ENCODE measurements around the gene AGBL5. TPM values are rescaled to one million over a fixed set of nuclear protein-coding genes. Genes with fewer than 3 reads are reported as not detected.

Gene AGBL5
- total RNA-seq, 1 donor from 2014 or later, result 13.8 TPM

DNA sequence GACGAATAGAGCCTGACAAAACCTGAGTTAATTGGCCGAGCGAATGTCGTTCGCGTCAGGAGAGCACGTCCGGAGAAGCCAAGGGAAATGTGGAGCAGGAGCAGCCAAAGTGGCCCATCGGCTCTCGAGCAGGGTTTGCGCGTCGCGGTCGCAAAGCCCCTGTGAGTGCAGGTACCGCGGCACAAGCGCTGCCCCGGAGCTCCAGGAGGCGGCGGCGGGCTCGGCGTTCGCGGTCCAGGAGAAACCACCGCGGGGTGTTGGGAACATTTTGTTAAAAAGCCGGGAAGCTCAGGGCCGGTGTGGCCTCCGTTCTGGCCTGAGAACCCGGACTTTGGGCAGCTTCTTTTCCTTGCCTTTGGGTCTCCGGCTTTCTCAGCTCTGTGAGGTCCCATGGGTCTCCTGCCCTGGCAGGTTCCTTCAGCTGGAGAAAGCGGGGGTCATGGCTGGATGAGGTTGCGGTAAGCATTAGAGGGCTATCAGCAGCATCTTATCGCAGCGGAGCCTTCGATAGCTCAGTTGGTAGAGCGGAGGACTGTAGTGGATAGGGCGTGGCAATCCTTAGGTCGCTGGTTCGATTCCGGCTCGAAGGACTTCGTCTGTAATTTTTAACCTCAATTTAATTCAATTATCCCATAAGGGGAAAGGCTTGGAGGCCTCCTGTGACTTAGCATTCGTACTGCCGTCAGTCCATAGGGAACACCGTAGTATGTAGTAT, 1.0 kb upstream of the AGBL5 start:
- Mint-ChIP-seq H3K27ac (peak overlapping the region; percentile 99), H3K4me3 (peak overlapping the region; percentile 96), H3K9me3 (no peaks in the 10 kb centered on the region), H3K4me1 (ENCODE audit: low read depth) (peaks cover 36% of the 10 kb centered on the region), H3K36me3 (ENCODE audit: low read depth) (peaks cover 22% of the 10 kb centered on the region), H3K27me3 (ENCODE audit: insufficient read depth) (peaks cover 7% of the 10 kb centered on the region)
- DNase-seq (ENCODE audit: low spot score), result peak; percentile 88
- intact Hi-C loops (cut with micrococcal nuclease), result loop anchor here (1.0 to 5.0 kb wide), 6 partner anchors 18 to 307 kb away; partner anchors contain the start of genes GTF3C2, MAPRE3, PREB and TMEM214

DNA sequence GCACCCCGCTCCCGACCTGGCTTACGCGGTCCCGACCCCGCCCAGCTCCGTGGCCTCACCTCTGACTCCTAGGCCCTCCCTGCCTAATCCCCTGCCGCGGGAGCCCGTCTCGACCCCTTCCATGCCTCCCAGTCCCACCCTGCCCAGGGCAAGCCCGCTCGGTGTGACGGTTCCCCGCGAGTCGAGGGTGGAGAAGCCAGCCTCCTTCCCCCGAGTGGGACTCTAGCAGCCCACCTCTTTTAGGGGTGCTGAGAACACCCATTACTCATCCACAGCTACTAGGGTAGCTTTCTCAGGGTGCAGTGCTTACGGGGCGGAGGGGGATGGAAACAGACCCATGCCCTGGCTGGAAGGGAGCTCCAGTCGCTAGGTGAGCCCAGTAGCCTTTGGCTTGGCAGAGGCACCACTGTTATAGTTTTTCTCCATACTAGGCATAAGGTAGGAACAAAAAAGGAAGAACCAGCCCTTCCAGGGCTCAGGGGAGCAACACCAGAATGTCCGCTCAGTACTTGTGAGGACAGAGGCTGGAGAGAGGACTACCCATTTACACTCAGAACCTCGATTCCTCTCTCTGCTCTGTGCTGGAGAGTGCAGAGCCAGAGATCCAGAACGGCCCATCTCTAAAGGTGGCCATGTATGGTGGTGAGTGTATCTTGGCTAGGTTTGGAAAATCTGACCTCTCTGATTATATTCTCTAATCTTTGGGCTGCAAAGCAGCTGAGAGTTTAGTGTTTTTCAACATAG, 606 bp downstream of the AGBL5 start:
- peaks cover 30% of the 10 kb centered on the region for H3K36me3 Mint-ChIP-seq (ENCODE audit: low read depth)
- intact Hi-C loops (cut with micrococcal nuclease), result loop anchor here (1.0 to 5.0 kb wide), 10 partner anchors 19 to 707 kb away; partner anchors contain the start of genes CAD, EIF2B4, GTF3C2 and KHK
- peak overlapping the region; percentile 91 for H3K4me3 Mint-ChIP-seq
- peak overlapping the region; percentile 79 for H3K27ac Mint-ChIP-seq
- H3K27me3 Mint-ChIP-seq (ENCODE audit: insufficient read depth), result peaks cover 7% of the 10 kb centered on the region
- DNase-seq (ENCODE audit: low spot score), result no peak
- H3K4me1 Mint-ChIP-seq (ENCODE audit: low read depth), result peaks cover 36% of the 10 kb centered on the region
- no peaks in the 10 kb centered on the region for H3K9me3 Mint-ChIP-seq

DNA sequence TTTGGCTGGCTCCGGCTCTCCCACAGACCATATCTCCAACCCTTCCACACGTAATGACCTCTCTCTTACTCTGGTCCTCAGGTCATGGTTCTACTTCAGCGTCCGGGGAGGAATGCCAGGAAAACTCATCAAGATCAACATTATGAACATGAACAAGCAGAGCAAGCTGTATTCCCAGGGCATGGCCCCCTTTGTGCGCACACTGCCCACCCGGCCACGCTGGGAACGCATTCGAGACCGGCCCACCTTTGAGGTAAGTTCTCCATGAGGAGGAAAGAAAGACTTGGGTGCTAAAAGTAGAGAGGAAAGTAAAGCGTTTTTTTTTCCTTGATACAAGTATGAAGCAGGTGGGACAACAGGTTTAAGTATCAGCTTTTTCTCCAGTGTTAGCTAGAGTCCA, 1.9 kb downstream of the AGBL5 start:
- H3K27ac Mint-ChIP-seq, result no peak overlapping the region
- H3K36me3 Mint-ChIP-seq (ENCODE audit: low read depth), result peaks cover 30% of the 10 kb centered on the region
- no peak for DNase-seq (ENCODE audit: low spot score)
- intact Hi-C loops (cut with micrococcal nuclease), result loop anchor here (5.0 kb wide), 2 partner anchors 79 to 304 kb away; partner anchors contain the start of genes GTF3C2 and PREB
- peak overlapping the region; percentile 91 for H3K4me3 Mint-ChIP-seq
- no peaks in the 10 kb centered on the region for H3K9me3 Mint-ChIP-seq
- peaks cover 7% of the 10 kb centered on the region for H3K27me3 Mint-ChIP-seq (ENCODE audit: insufficient read depth)
- H3K4me1 Mint-ChIP-seq (ENCODE audit: low read depth), result peaks cover 31% of the 10 kb centered on the region

DNA sequence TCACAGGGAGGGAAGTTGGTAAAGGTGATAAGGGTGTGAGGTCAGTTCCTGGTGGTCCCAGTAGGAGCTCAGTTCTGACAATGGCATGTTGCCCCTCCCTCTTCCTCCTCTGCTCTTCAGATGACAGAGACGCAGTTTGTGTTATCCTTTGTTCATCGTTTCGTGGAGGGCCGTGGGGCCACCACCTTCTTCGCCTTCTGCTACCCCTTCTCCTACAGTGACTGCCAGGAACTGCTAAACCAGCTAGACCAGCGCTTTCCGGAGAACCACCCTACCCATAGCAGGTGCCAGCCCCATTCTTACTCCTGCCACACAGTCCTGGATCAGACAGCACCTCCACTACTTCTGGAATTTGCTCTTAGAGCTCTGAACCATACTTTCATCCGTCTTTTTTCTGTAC, 2.3 kb downstream of the AGBL5 start:
- no peak for DNase-seq (ENCODE audit: low spot score)
- no peak overlapping the region for H3K27ac Mint-ChIP-seq
- H3K4me1 Mint-ChIP-seq (ENCODE audit: low read depth), result peaks cover 31% of the 10 kb centered on the region
- H3K27me3 Mint-ChIP-seq (ENCODE audit: insufficient read depth), result peaks cover 7% of the 10 kb centered on the region
- H3K36me3 Mint-ChIP-seq (ENCODE audit: low read depth), result peaks cover 29% of the 10 kb centered on the region
- no peaks in the 10 kb centered on the region for H3K9me3 Mint-ChIP-seq
- intact Hi-C loops (cut with micrococcal nuclease), result loop anchor here (5.0 kb wide), 2 partner anchors 79 to 304 kb away; partner anchors contain the start of genes GTF3C2 and PREB
- peak overlapping the region; percentile 1 for H3K4me3 Mint-ChIP-seq

DNA sequence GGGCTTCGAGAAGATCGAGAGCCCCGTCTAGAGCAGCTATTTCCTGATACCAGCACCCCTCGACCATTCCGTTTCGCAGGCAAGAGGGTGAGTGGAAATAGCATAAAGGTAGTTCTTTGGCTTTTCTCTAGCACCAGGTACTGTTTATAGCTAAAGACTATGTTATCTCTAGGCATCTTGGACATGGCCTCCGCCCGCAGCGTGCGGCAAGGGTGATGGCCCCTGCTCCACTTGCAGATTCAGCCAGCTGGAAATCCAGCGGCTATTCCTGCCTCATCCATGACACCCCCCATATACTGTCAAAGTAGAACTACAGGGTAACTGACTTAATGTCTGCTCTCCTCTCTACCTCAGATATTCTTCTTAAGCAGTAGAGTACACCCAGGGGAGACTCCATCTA, 3.3 kb downstream of the AGBL5 start:
- intact Hi-C loops (cut with micrococcal nuclease), result loop anchor here (5.0 kb wide), 2 partner anchors 78 to 303 kb away; partner anchors contain the start of genes GTF3C2 and PREB

DNA sequence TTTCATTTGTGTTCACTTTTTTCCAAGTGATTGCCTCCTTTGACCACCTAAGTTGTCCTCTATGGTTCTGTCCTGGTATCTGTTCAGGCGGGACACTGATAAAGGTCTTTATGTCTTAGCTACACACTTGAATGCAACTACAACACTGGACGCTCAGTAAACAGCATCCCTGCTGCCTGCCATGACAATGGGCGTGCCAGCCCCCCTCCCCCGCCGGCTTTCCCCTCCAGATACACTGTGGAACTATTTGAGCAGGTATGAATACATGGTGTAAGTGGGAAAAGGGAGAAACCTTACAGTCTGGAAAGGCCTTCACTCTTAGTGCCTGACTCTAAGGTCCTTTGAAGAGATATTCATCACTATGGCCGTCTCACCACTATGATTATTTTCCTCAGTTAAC, 5.7 kb downstream of the AGBL5 start:
- Mint-ChIP-seq H3K4me3 (no peak overlapping the region), H3K4me1 (ENCODE audit: low read depth) (peaks cover 11% of the 10 kb centered on the region), H3K27me3 (ENCODE audit: insufficient read depth) (no peaks in the 10 kb centered on the region), H3K9me3 (no peaks in the 10 kb centered on the region), H3K36me3 (ENCODE audit: low read depth) (peaks cover 36% of the 10 kb centered on the region), H3K27ac (no peak overlapping the region)
- DNase-seq (ENCODE audit: low spot score), result no peak
- intact Hi-C loops (cut with micrococcal nuclease), result no loop called here

More for the DNA sequence above, 3.3 kb downstream of the AGBL5 start:
- no peak for DNase-seq (ENCODE audit: low spot score)
- H3K27ac Mint-ChIP-seq, result no peak overlapping the region
- H3K4me1 Mint-ChIP-seq (ENCODE audit: low read depth), result peaks cover 25% of the 10 kb centered on the region
- H3K4me3 Mint-ChIP-seq, result no peak overlapping the region
- H3K36me3 Mint-ChIP-seq (ENCODE audit: low read depth), result peaks cover 34% of the 10 kb centered on the region
- peaks cover 7% of the 10 kb centered on the region for H3K27me3 Mint-ChIP-seq (ENCODE audit: insufficient read depth)
- H3K9me3 Mint-ChIP-seq, result no peaks in the 10 kb centered on the region

DNA sequence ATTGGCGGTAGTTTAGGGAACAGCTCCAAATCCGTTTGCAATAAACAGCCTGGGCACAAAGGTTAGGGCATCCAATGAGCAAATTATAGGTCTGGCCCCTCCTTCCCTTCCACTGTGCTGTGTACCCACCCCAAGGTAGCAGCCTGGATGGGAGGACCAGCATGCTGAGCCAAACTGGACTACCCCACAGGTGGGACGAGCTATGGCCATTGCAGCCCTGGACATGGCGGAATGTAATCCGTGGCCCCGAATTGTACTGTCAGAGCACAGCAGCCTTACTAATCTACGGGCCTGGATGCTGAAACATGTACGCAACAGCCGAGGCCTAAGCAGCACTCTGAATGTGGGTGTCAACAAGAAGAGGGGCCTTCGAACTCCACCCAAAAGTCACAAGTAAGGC, 6.7 kb downstream of the AGBL5 start:
- peaks cover under 1% of the 10 kb centered on the region for H3K4me1 Mint-ChIP-seq (ENCODE audit: low read depth)
- peaks cover 43% of the 10 kb centered on the region for H3K36me3 Mint-ChIP-seq (ENCODE audit: low read depth)
- no peaks in the 10 kb centered on the region for H3K27me3 Mint-ChIP-seq (ENCODE audit: insufficient read depth)
- no peak overlapping the region for H3K27ac Mint-ChIP-seq
- intact Hi-C loops (cut with micrococcal nuclease), result no loop called here
- DNase-seq (ENCODE audit: low spot score), result no peak
- H3K9me3 Mint-ChIP-seq, result no peaks in the 10 kb centered on the region
- no peak overlapping the region for H3K4me3 Mint-ChIP-seq

DNA sequence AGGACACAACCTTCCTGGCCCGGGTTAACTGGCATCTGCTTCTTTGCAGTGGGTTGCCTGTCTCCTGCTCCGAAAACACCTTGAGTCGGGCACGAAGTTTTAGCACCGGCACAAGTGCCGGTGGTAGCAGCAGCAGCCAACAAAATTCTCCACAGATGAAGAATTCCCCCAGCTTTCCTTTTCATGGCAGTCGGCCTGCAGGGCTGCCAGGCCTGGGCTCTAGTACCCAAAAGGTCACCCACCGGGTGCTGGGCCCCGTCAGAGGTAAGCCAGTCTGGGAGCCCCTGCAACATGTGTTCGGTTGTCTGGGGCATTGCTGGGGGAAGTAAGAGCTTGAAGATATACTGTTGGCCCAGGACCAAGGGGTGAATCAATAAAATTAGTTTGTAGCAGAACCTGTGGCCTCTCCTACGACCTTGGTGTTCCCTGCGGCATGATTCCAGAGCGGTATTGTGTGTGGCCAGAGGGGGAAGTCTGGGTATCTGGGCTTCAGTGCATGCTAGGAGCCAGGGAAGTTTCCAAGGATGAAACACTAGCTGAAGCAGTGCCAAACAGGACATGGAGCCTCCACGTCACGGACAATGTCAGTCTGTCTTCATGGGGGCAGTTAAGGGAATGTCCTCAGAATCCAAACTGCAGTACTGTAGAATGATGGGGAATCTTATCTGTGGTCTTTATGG, 7.8 kb downstream of the AGBL5 start:
- Mint-ChIP-seq H3K9me3 (no peaks in the 10 kb centered on the region), H3K36me3 (ENCODE audit: low read depth) (peaks cover 43% of the 10 kb centered on the region), H3K4me1 (ENCODE audit: low read depth) (no peaks in the 10 kb centered on the region), H3K27ac (no peak overlapping the region), H3K27me3 (ENCODE audit: insufficient read depth) (no peaks in the 10 kb centered on the region), H3K4me3 (no peak overlapping the region)
- DNase-seq (ENCODE audit: low spot score), result no peak
- intact Hi-C loops (cut with micrococcal nuclease), result no loop called here

DNA sequence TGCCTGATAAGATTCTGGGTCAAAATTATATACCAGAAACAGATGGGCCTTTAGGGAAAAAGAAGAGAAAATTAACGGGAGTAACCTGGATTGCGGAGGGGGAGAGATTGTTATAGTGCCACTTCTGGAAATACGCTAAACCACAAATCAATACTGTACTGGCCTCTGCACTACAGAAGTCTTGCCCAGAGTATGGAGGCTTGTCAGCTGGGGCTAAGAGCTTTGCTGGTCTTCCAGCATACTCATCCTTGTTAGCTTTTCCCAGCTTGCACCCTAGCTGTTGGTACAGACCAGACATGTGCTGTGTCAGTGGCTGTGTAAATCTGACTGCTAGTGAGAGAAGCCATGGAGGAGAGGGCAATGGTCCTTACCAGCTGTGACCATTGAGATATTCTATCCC, 8.9 kb downstream of the AGBL5 start:
- Mint-ChIP-seq H3K27me3 (ENCODE audit: insufficient read depth) (no peaks in the 10 kb centered on the region), H3K36me3 (ENCODE audit: low read depth) (peaks cover 35% of the 10 kb centered on the region), H3K4me3 (no peak overlapping the region), H3K4me1 (ENCODE audit: low read depth) (peaks cover 2% of the 10 kb centered on the region), H3K27ac (no peak overlapping the region), H3K9me3 (no peaks in the 10 kb centered on the region)
- intact Hi-C loops (cut with micrococcal nuclease), result no loop called here
- DNase-seq (ENCODE audit: low spot score), result no peak

DNA sequence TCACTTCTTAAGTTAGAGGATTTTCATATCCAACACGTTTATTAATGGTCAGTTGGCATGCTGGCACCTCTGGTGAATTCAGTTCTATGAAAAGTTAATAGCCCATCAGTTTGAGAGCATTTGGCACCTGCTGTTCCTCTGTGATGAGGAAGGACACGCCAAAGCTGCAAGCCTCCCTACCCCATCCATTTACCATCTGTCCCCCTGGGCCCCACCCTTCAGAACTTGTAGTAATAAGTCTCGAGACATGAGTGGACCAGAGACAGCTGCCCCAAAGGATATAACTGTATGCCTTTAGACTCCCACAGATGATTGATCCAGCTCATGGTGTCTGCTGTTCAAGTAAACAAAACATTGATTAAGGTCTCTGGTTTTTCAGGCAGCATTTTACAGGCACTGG, 13.7 kb downstream of the AGBL5 start:
- intact Hi-C loops (cut with micrococcal nuclease), result no loop called here
- no peak for DNase-seq (ENCODE audit: low spot score)
- Mint-ChIP-seq H3K4me3 (no peak overlapping the region), H3K27me3 (ENCODE audit: insufficient read depth) (no peaks in the 10 kb centered on the region), H3K36me3 (ENCODE audit: low read depth) (peaks cover 50% of the 10 kb centered on the region), H3K4me1 (ENCODE audit: low read depth) (peaks cover 43% of the 10 kb centered on the region), H3K27ac (no peak overlapping the region), H3K9me3 (no peaks in the 10 kb centered on the region)

DNA sequence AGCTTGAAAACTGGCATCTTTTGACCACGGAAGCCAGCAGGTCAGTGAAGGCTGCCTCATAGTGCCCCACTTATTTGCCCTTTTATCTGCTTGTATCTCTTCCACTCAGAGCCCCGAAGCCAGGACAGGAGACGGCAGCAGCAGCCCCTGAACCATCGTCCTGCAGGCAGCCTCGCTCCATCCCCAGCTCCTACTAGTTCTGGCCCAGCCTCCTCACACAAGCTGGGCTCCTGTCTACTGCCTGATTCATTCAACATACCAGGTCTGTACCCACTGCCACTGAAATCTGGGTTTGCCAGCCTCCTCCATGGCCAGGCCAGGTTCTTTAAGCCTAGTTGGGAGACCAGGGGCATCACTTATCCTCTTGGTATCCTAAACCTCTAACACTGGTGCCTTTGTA, 15.9 kb downstream of the AGBL5 start:
- Mint-ChIP-seq H3K9me3 (no peaks in the 10 kb centered on the region), H3K36me3 (ENCODE audit: low read depth) (peaks cover 50% of the 10 kb centered on the region)
- intact Hi-C loops (cut with micrococcal nuclease), result no loop called here

DNA sequence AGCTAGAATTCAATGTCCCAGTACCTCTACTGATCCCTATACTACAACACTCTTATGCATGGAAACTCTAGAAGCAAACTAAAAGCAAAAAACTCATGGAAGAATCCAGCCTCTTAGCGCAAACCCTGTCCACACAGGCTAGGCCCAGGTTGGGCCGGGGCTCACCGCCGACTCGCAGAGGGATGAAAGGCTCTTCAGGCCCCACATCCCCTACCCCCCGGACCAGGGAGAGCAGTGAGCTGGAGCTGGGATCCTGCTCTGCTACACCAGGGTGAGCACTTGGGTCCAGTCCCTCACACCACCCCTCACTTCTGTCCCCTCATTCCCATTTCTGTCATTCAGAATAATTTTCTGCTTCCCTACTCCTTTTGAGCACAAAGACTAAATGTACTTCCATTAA, 18.0 kb downstream of the AGBL5 start:
- DNase-seq (ENCODE audit: low spot score), result no peak
- Mint-ChIP-seq H3K4me1 (ENCODE audit: low read depth) (peaks cover 77% of the 10 kb centered on the region), H3K9me3 (no peaks in the 10 kb centered on the region), H3K36me3 (ENCODE audit: low read depth) (peaks cover 43% of the 10 kb centered on the region), H3K4me3 (peak overlapping the region; percentile 99), H3K27ac (peak overlapping the region; percentile 59), H3K27me3 (ENCODE audit: insufficient read depth) (peaks cover 2% of the 10 kb centered on the region)
- intact Hi-C loops (cut with micrococcal nuclease), result no loop called here

More for the DNA sequence above, 15.9 kb downstream of the AGBL5 start:
- Mint-ChIP-seq H3K4me3 (no peak overlapping the region), H3K27ac (no peak overlapping the region), H3K27me3 (ENCODE audit: insufficient read depth) (peaks cover 2% of the 10 kb centered on the region), H3K4me1 (ENCODE audit: low read depth) (peaks cover 58% of the 10 kb centered on the region)
- no peak for DNase-seq (ENCODE audit: low spot score)

All from activated T-helper 1 cell treated with anti-CD3 and anti-CD28 coated beads, Interleukin-12 subunit alpha, Interleukin-12 subunit beta, Interleukin-2, Interleukin-4 antibody, amounts not matched to agents 30 ng/mL and 10 ng/mL and 1 ng/mL, durations not matched to agents 14 hours and 24 hours and 36 hours (primary cell).